Activated CD4-positive, alpha-beta T cell treated with anti-CD3 and anti-CD28 coated beads for 48 hours (primary cell): Measurements from ENCODE around the gene MRPS35.

Experiments
- DNase-seq: peaks from one replicate; pipeline ENCODE4 v3.0.0-alpha.2; 2020

Gene MRPS35

DNA sequence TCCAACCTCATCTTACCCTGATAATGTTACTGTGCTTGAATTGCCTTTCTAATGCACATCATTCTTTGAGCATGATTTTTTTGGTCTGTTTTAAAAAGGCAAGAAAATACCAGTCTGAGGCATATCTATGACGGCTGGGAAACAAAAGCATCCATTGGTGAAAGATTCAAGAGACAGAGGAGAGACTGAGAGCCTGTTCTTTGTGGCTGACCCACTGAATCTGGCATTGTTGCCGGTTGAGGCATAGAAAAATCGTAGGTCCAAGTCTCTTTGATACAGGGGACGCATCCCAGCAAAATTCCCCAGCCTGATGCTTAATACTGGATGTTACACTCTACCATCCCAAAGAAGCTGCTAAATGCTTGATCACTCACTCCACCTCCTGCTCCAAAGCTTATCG lies 66.5 kb downstream of the MRPS35 start:
- no peak for DNase-seq

DNA sequence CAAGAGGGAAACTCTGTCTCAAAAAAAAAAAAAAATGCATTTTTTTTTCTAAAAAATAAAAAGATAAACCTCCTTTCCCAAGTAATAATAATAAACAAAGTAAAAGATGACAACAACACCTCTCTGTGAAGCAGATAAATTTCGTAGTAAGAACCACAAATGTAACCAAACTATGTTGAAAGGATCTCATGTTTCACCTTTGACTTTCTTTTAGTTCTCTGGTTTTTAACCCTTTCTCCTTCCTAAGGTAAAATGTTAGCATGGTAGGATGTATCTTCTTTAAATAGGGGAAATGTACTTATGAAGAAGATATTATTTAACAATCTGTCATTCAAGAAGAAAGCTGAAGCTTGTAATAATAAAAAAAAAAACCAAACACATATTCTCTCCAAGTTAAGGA lies 67.6 kb downstream of the MRPS35 start:
- no peak for DNase-seq

DNA sequence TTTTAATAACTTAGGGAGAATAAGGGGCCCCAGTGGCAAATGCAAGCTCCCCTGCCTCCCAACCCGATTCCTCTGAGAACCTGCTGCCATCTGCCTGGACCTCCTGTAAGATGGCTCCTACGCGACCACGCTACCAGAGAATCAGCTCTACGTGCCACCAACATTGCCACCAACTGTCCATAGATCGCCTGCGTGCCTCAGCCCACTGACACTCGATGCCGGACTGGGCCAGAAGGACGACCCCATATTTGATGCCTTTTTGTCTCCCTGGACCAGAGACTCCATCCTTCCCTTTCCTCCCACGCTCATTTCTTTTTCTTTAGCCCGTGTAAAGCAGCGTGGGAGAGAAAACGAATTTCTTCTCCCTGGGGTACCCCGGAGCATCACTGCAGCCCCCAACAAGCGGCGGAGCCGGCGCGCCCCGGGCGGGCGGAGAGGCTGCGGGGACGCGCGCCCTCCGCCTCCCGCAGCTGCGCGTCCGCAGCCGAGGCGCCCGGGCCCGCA lies 68.8 kb downstream of the MRPS35 start:
- DNase-seq, result peak; percentile 17

DNA sequence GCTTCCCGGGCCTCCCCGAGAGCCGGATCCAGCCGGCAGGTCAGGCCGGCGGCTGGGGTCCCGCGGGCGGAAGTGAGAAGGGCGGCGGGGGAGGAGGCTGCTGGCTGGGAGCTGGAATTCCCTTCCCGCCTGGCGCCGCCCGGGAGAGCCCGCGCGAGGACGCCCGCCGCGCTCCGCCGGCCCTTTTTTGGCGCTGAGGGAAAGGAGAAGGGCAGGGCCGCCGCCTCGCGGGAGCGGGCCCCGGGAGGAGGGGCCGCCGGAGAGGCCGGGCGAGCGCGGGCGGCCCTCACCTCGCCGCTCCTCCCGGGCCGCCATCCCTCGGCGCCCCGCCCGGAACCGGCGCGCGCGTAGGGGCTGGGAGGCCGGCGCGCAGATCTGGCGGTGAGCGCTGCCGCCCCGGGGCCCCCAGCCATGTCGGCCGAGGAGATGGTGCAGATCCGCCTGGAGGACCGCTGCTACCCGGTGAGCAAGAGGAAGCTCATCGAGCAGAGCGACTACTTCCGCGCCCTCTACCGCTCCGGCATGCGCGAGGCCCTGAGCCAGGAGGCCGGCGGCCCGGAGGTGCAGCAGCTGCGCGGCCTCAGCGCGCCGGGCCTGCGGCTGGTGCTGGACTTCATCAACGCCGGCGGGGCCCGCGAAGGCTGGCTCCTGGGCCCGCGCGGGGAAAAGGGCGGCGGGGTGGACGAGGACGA lies 69.4 kb downstream of the MRPS35 start, which contains the start of the genes KLHL42 and MANSC4:
Gene KLHL42 (plus strand): TSS at position 314 of the 692 bp plus-strand sequence. CDS start 98 bp downstream, at position 412.
Gene MANSC4 (minus strand): TSS at position 317 of the 692 bp plus-strand sequence. CDS start 8,960 bp downstream, outside the sequence.
- DNase-seq, result peak; percentile 73

DNA sequence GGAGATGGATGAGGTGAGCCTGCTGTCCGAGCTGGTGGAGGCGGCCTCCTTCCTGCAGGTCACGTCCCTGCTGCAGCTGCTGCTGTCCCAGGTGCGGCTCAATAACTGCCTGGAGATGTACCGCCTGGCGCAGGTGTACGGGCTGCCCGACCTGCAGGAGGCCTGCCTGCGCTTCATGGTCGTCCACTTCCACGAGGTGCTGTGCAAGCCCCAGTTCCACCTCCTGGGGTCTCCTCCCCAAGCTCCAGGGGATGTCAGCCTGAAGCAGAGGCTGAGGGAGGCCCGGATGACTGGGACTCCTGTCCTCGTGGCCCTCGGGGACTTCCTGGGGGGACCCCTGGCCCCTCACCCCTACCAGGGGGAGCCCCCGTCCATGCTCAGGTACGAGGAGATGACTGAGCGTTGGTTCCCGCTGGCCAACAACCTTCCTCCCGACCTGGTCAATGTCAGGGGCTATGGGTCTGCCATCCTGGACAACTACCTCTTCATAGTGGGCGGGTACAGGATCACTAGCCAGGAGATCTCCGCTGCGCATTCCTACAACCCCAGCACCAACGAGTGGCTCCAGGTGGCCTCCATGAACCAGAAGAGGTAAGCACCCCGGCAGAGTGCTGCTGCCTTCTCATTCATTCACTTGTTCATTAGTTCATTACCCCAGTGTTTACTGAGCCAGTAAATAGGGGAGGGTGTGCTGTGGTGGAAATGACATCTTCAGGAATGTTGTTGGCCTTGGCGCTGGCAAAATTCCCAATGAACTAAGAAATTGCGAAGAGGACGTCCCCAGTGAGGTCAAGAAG lies 70.2 kb downstream of the MRPS35 start:
- peak; percentile 45 for DNase-seq

DNA sequence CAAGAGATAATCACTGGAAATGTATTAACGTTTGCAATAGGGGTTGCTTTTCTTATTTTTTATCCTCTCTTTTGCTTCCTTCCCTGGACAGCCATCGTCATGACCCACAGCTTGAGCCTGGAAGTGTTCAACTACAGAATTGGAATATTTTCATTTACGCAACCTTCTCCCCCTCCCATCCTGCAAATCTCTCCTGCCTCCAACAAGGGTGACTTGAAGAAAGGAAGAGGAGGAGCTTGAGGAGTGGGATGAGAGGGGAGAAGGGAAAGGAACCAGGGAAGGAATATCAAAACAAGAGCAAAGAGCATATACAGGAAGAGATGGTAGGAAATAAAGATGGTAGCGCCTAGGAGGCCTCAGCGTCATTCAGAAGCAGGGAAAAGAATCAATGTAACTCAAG lies 71.0 kb downstream of the MRPS35 start:
- DNase-seq, result no peak

DNA sequence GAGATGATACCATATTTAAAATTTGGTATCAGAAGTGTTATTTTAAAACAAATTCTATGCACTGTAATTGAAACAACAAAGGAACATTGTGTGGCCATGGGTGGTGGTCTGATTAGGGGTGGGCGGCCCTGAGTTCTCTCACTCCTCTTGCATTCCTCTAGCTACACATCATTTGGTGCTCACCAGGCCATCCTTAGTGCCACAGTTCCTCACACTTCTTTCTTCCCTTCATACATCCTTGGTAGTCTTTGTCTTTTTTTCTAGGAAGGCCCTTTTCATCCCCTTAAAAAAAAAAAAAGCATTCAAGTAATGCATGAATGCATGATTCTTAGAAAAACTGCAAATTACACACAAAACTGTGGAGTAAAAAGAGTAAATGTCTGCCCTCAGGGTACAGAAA lies 71.8 kb downstream of the MRPS35 start:
- DNase-seq, result no peak

DNA sequence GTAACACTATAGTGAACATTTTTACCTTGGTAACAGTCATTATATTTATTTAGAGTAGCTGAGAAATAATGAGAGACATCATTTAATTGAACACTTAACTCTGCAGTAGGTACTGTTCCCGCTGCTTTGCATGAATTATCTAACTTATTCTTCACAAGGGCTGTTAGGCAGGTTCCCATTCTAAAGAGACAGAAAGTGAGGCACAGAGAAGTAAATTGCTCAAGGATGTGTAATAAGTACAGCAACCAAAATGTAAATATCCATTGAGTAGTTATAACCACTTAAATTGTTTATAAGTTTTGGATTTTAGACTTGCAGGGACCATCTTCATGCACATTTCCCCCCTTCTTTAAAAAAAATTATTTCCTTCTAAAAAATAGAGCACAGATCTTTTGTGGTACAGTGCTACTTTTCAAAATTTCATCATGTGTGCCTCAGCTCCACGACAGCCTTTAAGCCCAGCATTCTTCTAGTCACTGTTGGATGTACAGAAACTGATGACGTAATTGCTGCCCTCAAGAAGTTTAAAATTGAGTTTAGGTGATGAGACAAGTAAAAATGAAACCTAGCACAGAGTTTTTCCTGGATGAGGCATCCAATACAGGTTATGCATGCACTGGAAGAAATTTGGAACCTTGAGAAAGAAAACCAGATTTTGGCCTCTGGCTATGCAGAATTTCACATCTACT lies 75.4 kb downstream of the MRPS35 start:
- DNase-seq, result no peak

DNA sequence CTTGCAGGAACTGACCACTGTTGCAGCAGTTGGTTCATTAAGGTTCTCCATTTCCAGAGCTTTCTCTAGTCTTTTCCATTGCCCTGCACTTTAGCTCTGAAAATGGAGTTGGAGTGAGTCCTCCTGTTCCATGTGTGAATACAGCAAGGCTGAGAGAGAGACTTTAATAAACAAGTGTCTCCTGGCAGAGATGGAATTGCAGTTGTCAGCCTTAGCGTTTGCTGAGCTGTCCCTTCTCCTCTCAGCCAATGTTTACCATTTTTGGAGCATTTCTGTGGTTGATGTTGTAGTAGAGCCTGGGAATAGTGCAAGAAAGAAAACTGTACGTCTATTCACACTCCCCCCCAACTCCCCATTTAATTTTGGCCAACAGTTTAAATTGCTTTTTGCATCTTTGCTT lies 76.9 kb downstream of the MRPS35 start:
- no peak for DNase-seq

DNA sequence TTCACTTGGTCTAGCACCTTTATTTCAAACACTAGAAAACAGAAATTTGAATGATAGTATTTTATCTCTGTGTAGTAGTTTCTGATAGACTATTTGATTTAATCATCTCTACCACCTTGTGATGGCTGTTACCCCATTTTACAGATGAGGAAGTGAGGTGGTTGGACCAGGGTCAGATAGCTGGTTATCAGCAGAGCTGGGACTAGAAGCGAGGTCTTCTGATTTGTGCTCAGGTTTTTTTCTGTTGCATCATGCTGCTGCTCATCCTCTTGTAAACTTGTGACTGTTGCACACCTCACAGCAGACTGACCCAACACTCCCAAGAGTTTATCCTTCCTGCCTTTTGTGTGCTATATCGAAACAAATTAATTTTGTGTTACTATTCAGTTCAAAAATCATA lies 79.5 kb downstream of the MRPS35 start:
- DNase-seq, result no peak

DNA sequence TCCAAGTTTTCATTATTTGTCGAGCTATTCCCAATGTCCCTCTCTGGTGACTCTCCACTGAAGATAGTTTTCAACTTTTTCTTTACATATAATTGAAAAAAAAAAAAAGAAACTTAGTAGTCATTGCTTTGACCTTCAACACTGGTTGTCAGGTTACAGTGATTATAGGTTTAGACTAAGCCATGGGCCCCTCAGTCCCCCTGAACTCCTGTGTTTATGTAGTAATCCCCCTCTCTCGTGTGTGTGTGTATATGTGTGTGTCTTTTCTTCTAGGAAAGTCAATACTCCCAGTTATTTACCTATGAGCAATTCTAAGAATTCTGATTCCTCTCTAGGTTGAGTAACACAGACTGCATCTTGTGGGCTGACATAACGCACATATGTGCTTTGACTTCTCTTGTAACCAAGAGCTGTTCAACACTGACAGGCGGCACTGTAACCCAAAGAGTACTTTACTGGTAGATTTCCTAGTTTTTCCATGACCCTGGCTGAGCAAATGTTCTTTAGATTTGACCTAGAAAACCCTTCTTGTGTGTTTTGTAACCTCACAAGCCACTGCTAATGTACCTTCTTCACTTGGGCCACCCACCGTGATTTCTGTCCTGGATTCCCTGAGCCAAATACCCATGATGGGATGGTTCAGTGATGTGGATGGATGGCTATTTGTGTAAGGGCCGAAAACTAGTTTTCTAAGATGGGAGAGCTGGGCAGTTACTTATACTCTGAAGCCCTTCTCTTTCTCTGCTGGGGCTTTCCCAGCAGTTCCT lies 84.4 kb downstream of the MRPS35 start:
- no peak for DNase-seq

DNA sequence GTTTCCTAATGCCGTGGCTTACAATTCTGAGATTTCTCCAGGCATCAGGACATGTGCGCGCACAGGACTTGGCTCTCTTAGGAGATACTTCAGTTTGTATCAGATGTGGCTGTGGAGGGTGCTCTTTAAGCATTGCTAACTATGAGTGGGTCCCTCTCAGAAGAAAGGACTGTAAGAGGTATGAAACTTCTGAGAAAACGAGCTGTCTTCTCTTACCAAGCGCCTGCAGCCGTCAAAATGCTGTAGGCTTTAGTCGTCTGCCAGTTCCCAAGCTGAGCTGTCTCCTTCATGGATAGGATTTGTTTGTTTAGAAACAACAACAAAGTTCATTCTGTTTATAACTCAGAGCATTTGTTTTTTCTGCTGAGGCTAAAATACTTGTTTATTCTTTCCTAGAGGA lies 85.5 kb downstream of the MRPS35 start:
- DNase-seq, result no peak

DNA sequence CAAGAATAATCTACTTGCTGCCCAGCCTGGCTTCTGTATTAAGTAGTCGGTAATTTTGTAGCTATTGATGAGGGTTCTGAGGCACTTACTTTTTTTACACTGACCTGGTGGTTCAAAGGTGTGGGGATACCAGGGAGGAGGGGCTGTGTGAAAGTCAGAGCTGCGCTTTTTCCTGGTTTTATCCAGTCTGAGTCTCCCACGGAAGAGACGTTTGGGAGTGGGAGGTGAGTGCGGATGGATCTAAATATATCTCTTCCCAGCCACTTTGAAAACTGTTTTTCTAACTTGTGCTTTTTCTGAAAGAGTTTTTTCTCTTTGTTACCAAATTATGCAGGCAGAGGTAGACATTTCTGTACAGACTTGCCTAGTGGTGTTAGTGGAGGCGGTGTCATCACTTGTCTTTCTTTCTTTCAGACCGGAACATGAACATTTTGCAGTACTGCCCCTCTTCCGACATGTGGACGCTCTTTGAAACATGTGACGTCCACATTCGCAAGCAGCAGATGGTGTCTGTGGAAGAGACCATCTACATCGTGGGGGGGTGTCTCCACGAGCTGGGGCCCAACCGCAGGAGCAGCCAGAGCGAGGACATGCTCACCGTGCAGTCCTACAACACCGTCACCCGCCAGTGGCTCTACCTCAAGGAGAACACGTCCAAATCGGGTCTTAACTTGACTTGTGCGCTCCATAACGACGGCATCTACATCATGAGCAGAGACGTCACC lies 86.8 kb downstream of the MRPS35 start:
- DNase-seq, result no peak

DNA sequence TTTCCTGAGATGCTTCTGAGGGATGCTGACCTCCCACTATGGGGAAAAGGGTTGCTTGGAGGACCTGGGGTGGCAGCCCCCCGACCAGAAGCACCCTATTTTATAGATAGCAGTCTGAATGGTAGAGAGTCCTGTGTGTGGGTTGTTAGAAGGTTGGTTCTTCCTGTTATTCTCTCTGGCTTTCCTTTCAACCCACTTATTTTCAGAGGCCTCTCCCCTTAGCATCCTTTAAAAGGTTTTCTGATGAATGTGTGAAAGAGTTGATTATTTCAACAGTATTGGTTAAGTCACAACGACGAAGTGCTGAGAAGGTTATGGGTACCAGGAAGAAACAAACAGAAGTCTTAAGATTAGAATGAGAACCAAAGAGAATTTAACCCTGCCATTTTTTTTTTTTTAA lies 90.2 kb downstream of the MRPS35 start:
- DNase-seq, result no peak

DNA sequence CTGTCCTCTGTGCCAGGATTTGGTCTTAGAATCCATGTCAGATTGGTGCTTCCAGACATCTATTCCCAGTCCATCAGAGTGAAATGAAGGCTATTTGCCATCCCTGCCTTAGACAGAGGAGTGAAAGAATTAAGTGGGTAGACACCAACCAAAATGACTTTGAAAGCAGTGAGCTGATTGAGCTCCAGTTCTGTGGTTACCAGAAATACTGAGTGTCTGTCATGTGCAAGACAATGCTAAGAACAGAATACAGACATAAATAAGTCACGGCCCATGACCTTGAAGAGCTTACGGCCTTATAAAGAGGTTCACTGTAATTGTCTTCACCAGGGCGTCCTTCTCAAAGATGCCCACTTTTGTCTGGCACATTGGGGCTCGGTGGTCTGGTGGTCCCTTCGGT lies 91.0 kb downstream of the MRPS35 start:
- DNase-seq, result no peak

DNA sequence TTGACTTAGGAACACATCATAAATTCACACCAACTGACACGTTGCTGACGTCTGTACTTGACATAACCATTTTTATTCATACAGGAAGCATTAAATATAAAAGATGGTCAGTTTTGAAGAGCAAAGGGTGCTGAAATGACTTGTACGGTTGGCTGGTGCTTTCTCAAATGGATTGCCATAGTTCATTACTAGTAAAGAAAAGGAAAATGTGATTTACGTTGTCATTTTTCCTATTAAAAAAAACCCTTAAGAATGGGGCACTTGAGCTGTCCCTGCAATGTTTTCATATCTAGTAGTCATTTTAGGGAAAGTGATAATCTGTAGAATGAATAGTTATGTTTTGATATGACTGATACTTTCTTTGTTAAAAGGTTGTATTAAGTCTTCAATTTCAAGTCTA lies 91.9 kb downstream of the MRPS35 start:
- peak; percentile 11 for DNase-seq

DNA sequence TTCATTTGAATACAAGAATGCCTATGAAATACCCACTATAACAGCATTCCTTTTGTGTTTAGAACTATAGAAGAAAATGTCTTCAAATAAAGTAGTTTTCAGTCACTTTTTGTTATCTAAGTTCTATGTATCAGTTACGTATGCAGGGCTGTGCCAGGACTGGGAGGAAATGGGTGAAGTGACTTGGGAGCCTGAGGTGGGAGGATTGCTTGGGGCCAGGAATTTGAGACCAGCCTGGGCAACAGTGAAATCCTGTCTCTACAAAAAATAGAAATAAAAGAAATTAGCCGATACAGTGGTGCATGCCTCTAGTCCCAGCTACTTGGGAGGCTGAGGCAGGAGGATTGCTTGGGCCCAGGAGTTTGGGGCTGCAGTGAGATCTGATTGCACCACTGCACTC lies 92.3 kb downstream of the MRPS35 start:
- DNase-seq, result no peak

DNA sequence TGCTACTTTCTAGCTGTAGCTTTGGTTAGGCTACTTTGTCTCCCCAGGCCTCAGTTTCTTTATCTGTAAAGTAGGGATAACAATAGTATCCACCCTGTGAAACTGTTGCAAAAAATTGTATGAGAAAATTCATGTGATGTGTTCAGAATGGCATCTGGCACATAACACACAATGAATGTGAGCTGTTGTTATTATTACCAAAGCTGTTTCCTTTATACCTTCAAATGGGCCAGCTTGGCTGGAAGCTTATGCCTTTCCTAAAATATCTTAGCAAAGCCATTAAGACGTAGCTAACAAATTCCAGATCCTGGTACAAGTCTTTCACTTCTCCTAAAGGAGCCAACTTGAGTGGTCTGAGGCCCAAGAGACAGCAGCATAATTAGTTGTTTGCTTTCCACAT lies 94.6 kb downstream of the MRPS35 start:
- no peak for DNase-seq
